Neuronal stem cell (in vitro differentiated cells): Measurements from ENCODE around the gene ABHD8.

ENCODE experiments used
- DNase-seq: peaks from one replicate; pipeline ENCODE4 v3.0.0-alpha.2; 2013; ENCODE audit warnings: low spot score
- H2AFZ ChIP-seq: one replicate; pipeline ENCODE4 v1.6.1; 2013; ENCODE audit warnings: mild to moderate bottlenecking, low read length, inconsistent platforms
- H2AK5ac ChIP-seq: 2 replicates; pipeline ENCODE4 v1.6.1; 2013; ENCODE audit warnings: low read depth, mild to moderate bottlenecking, inconsistent platforms, low read length, moderate library complexity, mixed read lengths
- H2BK120ac ChIP-seq: 2 replicates; pipeline ENCODE4 v1.6.1; 2013; ENCODE audit warnings: low read depth, mild to moderate bottlenecking, inconsistent platforms, low read length, moderate library complexity, mixed read lengths
- H2BK12ac ChIP-seq: one replicate; pipeline ENCODE4 v1.6.1; 2013; ENCODE audit warnings: low read length, inconsistent platforms
- H2BK15ac ChIP-seq: 2 replicates; pipeline ENCODE4 v1.6.1; 2013; ENCODE audit warnings: mild to moderate bottlenecking, low read length, inconsistent platforms, mixed read lengths
- H2BK5ac ChIP-seq: one replicate; pipeline ENCODE4 v1.6.1; 2013; ENCODE audit warnings: inconsistent platforms, mild to moderate bottlenecking, low read length, moderate library complexity
- H3K14ac ChIP-seq: one replicate; pipeline ENCODE4 v1.6.1; 2013; ENCODE audit warnings: low read length, inconsistent platforms
- H3K18ac ChIP-seq: 2 replicates; pipeline ENCODE4 v1.6.1; 2013; ENCODE audit warnings: low read length, inconsistent platforms
- H3K23ac ChIP-seq: 2 replicates; pipeline ENCODE4 v1.6.1; 2013; ENCODE audit warnings: low read depth, mild to moderate bottlenecking, mixed read lengths, low read length, inconsistent platforms; ENCODE audit not compliant: poor library complexity
- H3K27ac ChIP-seq: replicated peaks from 3 replicates; pipeline ENCODE4 v1.5.1; 2013; ENCODE audit warnings: low read length, inconsistent platforms
- H3K27me3 ChIP-seq, 3 experiments: 2 replicates each; pipeline ENCODE4 v1.6.1; 2013; ENCODE audit warnings: low read length in 3 of 3, mild to moderate bottlenecking in 2 of 3, inconsistent platforms in 1 of 3, low read depth in 1 of 3, mixed read lengths in 1 of 3, moderate library complexity in 1 of 3; ENCODE audit not compliant: control insufficient read depth in 3 of 3, insufficient read depth in 3 of 3
- H3K36me3 ChIP-seq, 2 donors: replicated peaks in 1 of 2; 2 replicates each; pipeline ENCODE4 v1.6.1; 2013; ENCODE audit warnings: low read length in 2 of 2; ENCODE audit not compliant: control insufficient read depth in 2 of 2, insufficient read depth in 2 of 2
- H3K4ac ChIP-seq: 2 replicates; pipeline ENCODE4 v1.6.1; 2013; ENCODE audit warnings: inconsistent platforms, mild to moderate bottlenecking, low read length, moderate library complexity
- H3K4me1 ChIP-seq, 2 donors: 1 replicate in 1 of 2; 2 replicates in 1 of 2; pipeline ENCODE4 v1.6.1; 2013; ENCODE audit warnings: low read length in 2 of 2, low read depth in 1 of 2; ENCODE audit not compliant: control insufficient read depth in 2 of 2, insufficient read depth in 1 of 2
- H3K4me2 ChIP-seq: one replicate; pipeline ENCODE4 v1.6.1; 2013; ENCODE audit warnings: mild to moderate bottlenecking, low read length, inconsistent platforms; ENCODE audit not compliant: insufficient read depth, poor library complexity, severe bottlenecking
- H3K4me3 ChIP-seq, 2 donors: 2 replicates each; pipeline ENCODE4 v1.5.1; 2013; ENCODE audit warnings: low read length in 2 of 2, mild to moderate bottlenecking in 2 of 2, inconsistent platforms in 1 of 2, moderate library complexity in 1 of 2
- H3K79me1 ChIP-seq: one replicate; pipeline ENCODE4 v1.6.1; 2013; ENCODE audit warnings: low read depth, mild to moderate bottlenecking, inconsistent platforms, low read length, moderate library complexity
- H3K9ac ChIP-seq: one replicate; pipeline ENCODE4 v1.6.1; 2013; ENCODE audit warnings: mild to moderate bottlenecking, low read depth, low read length, inconsistent platforms; ENCODE audit not compliant: poor library complexity
- H3K9me3 ChIP-seq, 2 donors: replicated peaks in 1 of 2; 2 replicates each; pipeline versions ENCODE3 to v1.6.1; 2013; ENCODE audit warnings: low read length in 2 of 2, mild to moderate bottlenecking in 2 of 2, inconsistent platforms in 1 of 2, low read depth in 1 of 2, mixed read lengths in 1 of 2, moderate library complexity in 1 of 2; ENCODE audit not compliant: control insufficient read depth in 2 of 2, insufficient read depth in 1 of 2
- H4K8ac ChIP-seq: one replicate; pipeline ENCODE4 v1.6.1; 2013; ENCODE audit warnings: low read depth, mild to moderate bottlenecking, inconsistent platforms, low read length, moderate library complexity
- H4K91ac ChIP-seq: one replicate; pipeline ENCODE4 v1.6.1; 2013; ENCODE audit warnings: low read length, low read depth, mild to moderate bottlenecking, inconsistent platforms; ENCODE audit not compliant: poor library complexity
- WGBS, 2 donors: extraction: QIAGEN DNeasy Blood & Tissue Kit; methylation state at CpG; one replicate each; pipeline ENCODE4 v1.1.7; 2013; ENCODE audit warnings: missing lambda C conversion rate in 2 of 2, mixed read lengths in 1 of 2; ENCODE audit not compliant: insufficient read length in 2 of 2, insufficient replicate concordance in 1 of 2; ENCODE audit errors: extremely low coverage in 2 of 2; 5-methylcytosine and 5-hydroxymethylcytosine counted together

Gene ABHD8

DNA sequence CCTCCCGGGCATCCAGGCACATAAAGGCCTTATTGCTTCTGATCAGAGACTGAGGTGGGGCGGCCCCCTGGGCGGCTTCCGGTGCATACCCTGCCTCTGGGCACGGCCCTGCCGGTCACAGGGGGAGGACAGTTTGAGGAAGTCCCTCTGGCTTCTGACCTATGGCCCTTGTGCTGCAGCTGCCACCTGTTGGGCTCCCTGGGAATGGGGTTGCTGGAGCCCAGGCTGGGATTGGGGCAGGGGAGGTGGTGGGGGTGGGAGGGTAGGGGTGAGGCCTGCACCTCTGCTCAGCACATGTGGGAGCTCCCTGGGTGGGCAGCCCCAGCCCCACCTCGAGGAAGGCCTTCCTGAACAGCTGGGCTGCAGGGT, 20.7 kb upstream of the ABHD8 start:
- no peak overlapping the region for H3K9ac ChIP-seq
- no peak overlapping the region for H3K4ac ChIP-seq
- H2BK5ac ChIP-seq = no peak overlapping the region
- H3K4me3 ChIP-seq = no peak overlapping the region
- H2BK12ac ChIP-seq = no peak overlapping the region
- DNase-seq = no peak
- H4K91ac ChIP-seq = no peak overlapping the region
- no peak overlapping the region for H2AFZ ChIP-seq
- H3K27me3 ChIP-seq = peaks cover 0 to 2% (median 0%) of the 10 kb centered on the region in 3 experiments
- peaks cover 0 to 2% of the 10 kb centered on the region in 2 donors for H3K9me3 ChIP-seq
- H3K18ac ChIP-seq = no peak overlapping the region
- H2AK5ac ChIP-seq = no peak overlapping the region
- no CpG with 5 or more reads among the region's 7 CpGs for WGBS, 2 donors
- no peak overlapping the region for H4K8ac ChIP-seq
- no peak overlapping the region for H2BK120ac ChIP-seq
- peaks cover 0 to 15% of the 10 kb centered on the region in 2 donors for H3K4me1 ChIP-seq
- H3K14ac ChIP-seq = peak overlapping the region; percentile 56
- H3K79me1 ChIP-seq = peaks cover 13% of the 10 kb centered on the region
- no peak overlapping the region for H2BK15ac ChIP-seq
- H3K4me2 ChIP-seq = no peak overlapping the region
- H3K36me3 ChIP-seq = peaks cover 26 to 76% of the 10 kb centered on the region in 2 donors
- H3K23ac ChIP-seq = peak overlapping the region; percentile 80
- H3K27ac ChIP-seq = no peak overlapping the region

DNA sequence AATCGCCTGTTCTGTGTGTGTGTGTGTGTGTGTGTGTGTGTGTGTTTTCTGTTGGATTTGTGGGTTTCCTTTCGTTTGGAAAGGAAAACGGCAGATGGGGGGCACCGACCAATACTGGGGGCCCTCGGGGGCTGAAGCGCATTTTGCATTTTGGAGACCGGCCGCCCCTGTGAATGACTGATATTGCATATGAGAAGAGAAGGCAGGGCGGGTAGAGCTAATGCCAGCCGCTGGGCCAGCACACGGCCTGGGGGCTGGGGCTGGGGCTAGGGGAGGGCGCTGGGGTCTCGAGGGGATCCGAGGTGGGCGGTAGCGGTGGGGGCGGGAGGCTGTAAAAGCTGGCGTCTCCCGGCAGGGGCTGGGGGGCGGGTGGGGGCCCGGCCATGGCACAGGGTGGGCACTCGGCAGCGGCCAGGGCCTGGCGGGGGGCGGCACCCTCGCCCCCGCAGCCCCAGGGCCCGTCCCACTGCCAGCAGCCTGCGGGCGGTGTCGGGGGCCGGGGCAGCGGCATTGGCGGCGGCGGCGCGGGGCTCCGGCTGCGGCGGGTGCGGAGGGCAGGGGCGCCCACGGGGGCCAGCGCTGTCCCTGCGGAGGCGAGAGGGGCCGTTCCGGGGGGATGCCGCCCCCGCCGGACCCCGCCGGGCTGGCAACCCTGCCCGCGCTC, 20.2 kb upstream of the ABHD8 start:
- Histone ChIP-seq H2AFZ (no peak overlapping the region), H3K27ac (no peak overlapping the region), H2BK15ac (no peak overlapping the region), H2BK5ac (no peak overlapping the region), H3K27me3 (no peaks in the 10 kb centered on the region), H3K4me2 (no peak overlapping the region), H3K79me1 (peaks cover 13% of the 10 kb centered on the region), H3K4me3 (no peak overlapping the region), H3K36me3 (peaks cover 26 to 79% of the 10 kb centered on the region in 2 donors), H2AK5ac (no peak overlapping the region), H4K8ac (no peak overlapping the region), H3K18ac (no peak overlapping the region), H3K9ac (no peak overlapping the region), H3K23ac (no peak overlapping the region), H3K14ac (no peak overlapping the region), H2BK120ac (no peak overlapping the region), H3K4me1 (peaks cover 0 to 15% of the 10 kb centered on the region in 2 donors), H2BK12ac (no peak overlapping the region), H3K9me3 (peaks cover 0 to 2% of the 10 kb centered on the region in 2 donors), H3K4ac (no peak overlapping the region), H4K91ac (no peak overlapping the region)
- WGBS, 2 donors = no CpG with 5 or more reads among the region's 56 CpGs
- DNase-seq = no peak

DNA sequence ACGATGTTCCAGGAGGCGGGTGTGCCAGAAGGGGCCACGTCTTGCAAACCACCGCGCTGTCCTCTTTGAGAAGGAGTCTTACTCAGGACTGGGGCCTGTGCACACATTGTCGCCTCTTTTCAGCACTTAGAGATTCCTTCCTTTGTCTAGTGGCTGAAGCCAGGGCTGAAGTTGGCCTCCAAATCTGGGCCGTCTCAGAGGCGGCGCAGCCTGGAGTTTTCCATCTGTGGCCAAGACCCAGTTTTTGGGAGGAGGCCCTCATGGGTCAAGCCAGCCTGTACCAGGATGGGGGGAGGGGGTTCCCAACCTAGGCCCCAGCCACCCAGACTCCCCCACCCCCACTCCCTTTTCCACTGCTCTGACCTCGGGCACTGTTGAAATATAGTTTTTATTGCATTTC, 19.6 kb upstream of the ABHD8 start:
- DNase-seq = no peak
- peaks cover 0 to 15% of the 10 kb centered on the region in 2 donors for H3K4me1 ChIP-seq
- no peak overlapping the region for H3K18ac ChIP-seq
- no peaks in the 10 kb centered on the region for H3K27me3 ChIP-seq
- H3K4me3 ChIP-seq = no peak overlapping the region
- no peak overlapping the region for H4K8ac ChIP-seq
- H3K79me1 ChIP-seq = peaks cover 13% of the 10 kb centered on the region
- no peak overlapping the region for H3K4me2 ChIP-seq
- H3K27ac ChIP-seq = peak overlapping the region; percentile 21
- peaks cover 0 to 2% of the 10 kb centered on the region in 2 donors for H3K9me3 ChIP-seq
- H3K9ac ChIP-seq = no peak overlapping the region
- H2BK5ac ChIP-seq = no peak overlapping the region
- peak overlapping the region; percentile 16 for H3K23ac ChIP-seq
- no peak overlapping the region for H2AFZ ChIP-seq
- H3K4ac ChIP-seq = no peak overlapping the region
- H2BK15ac ChIP-seq = no peak overlapping the region
- H4K91ac ChIP-seq = no peak overlapping the region
- no peak overlapping the region for H2BK120ac ChIP-seq
- H2AK5ac ChIP-seq = no peak overlapping the region
- H3K36me3 ChIP-seq = peaks cover 26 to 78% of the 10 kb centered on the region in 2 donors
- no peak overlapping the region for H3K14ac ChIP-seq
- no CpG with 5 or more reads among the region's 10 CpGs for WGBS, 2 donors
- no peak overlapping the region for H2BK12ac ChIP-seq

DNA sequence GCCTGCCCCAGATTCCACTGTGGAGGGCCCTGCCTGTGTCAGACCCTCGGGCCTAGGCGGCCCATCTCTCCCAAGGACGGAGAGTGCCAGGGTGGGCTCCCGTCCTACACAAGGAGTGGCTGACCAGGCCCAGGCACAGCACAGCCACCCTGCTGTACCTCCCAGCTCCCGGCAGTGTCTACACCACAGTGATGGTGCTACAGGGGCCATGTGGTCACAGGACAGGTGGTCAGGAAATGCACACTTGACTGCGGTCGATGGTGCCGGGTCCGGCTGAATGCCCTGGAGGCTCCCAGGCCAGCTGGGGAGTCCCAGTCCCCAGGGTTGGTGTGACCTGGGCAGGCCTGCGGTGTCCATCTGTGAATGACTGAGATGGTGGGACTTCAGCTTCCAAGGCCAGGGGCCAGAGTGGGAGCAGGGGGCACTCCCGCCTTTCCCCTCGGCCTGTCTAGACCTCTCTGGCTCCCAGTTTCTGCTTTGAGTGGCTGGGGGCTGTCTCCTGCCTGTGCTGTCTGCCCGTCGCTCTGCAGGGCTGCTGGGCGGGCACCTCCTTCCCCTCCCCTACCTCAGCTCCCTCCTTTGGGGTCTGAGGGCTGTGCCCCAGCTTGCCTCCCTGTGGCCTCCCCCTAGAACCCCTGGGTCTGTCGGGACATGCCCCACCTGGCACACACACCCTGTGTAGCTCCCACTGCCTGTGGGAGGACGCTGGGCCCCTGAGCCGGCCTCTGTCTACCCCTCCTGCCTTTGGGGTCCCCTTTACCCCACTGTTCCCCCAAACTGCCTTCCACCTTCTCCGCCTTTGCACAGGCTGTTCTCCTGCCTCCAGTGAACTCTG, 18.6 kb upstream of the ABHD8 start:
- no peak overlapping the region for H3K4me3 ChIP-seq
- peak overlapping the region; percentile 21 for H3K27ac ChIP-seq
- H3K14ac ChIP-seq = no peak overlapping the region
- H2AK5ac ChIP-seq = no peak overlapping the region
- H4K8ac ChIP-seq = peak overlapping the region; percentile 56
- peaks cover 0 to 2% of the 10 kb centered on the region in 2 donors for H3K9me3 ChIP-seq
- peak overlapping the region; percentile 80 for H3K18ac ChIP-seq
- peaks cover 10% of the 10 kb centered on the region for H3K79me1 ChIP-seq
- H3K4me1 ChIP-seq = peaks cover 0 to 7% of the 10 kb centered on the region in 2 donors
- peak overlapping the region; percentile 47 for H3K9ac ChIP-seq
- H2BK5ac ChIP-seq = peak overlapping the region; percentile 82
- no peak overlapping the region for H2BK15ac ChIP-seq
- H2BK120ac ChIP-seq = no peak overlapping the region
- H3K36me3 ChIP-seq = peaks cover 26 to 68% of the 10 kb centered on the region in 2 donors
- H3K23ac ChIP-seq = peak overlapping the region; percentile 40
- no CpG with 5 or more reads among the region's 19 CpGs for WGBS, 2 donors
- H4K91ac ChIP-seq = peak overlapping the region; percentile 1
- no peak overlapping the region for H2AFZ ChIP-seq
- H3K4ac ChIP-seq = peak overlapping the region; percentile 76
- H3K27me3 ChIP-seq = no peaks in the 10 kb centered on the region
- no peak overlapping the region for H3K4me2 ChIP-seq
- no peak overlapping the region for H2BK12ac ChIP-seq
- no peak for DNase-seq
